HepG2 (cell line): Measurements from ENCODE around the gene POLR3H.

ENCODE experiments used
- FOXM1 ChIP-seq: sonication (generic); formaldehyde crosslinking; IDR thresholded peaks from 2 replicates; pipeline ENCODE4 v1.5.0; 2020; ENCODE audit warnings: missing genetic modification reagents
- SP2 ChIP-seq: sonication (generic); formaldehyde crosslinking; IDR thresholded peaks from 2 replicates; pipeline ENCODE4 v1.5.1; 2020; ENCODE audit warnings: mild to moderate bottlenecking, missing genetic modification reagents
- ZSCAN30 ChIP-seq: sonication (generic); formaldehyde crosslinking; IDR thresholded peaks from 2 replicates; pipeline ENCODE4 v1.5.0; 2020; ENCODE audit warnings: mild to moderate bottlenecking, missing genetic modification reagents

DNA sequence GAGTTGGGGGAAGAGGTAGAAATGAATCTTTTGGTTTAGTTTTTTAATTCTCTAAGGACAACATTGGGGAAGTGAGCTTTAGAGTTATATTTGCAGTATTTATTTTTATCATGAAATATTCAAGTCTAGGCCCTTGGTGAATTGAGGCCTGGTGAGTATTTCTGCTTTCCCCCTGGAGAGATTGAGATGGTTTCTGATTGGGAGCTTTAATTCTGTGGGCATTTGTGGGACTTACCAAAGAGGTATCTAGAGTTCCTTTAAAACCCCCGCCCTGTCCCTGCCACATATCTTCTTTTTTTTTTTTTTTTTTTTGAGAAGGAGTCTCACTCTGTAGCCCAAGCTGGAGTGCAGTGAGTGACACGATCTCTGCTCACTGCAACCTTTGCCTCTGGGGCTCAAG is 65.8 kb downstream of the POLR3H start:
- TF ChIP-seq FOXM1 (CRISPR knock-in tag) (no peak), ZSCAN30 (CRISPR knock-in tag) (no peak), SP2 (CRISPR knock-in tag) (no peak)
